NCI-H345 (cell line): ENCODE results near the gene EML1.

Experiments used
- DNase-seq: peaks from one replicate; lab custom pipeline; 2025; lab: John Stamatoyannopoulos, UW

EML1 gene, protein sequence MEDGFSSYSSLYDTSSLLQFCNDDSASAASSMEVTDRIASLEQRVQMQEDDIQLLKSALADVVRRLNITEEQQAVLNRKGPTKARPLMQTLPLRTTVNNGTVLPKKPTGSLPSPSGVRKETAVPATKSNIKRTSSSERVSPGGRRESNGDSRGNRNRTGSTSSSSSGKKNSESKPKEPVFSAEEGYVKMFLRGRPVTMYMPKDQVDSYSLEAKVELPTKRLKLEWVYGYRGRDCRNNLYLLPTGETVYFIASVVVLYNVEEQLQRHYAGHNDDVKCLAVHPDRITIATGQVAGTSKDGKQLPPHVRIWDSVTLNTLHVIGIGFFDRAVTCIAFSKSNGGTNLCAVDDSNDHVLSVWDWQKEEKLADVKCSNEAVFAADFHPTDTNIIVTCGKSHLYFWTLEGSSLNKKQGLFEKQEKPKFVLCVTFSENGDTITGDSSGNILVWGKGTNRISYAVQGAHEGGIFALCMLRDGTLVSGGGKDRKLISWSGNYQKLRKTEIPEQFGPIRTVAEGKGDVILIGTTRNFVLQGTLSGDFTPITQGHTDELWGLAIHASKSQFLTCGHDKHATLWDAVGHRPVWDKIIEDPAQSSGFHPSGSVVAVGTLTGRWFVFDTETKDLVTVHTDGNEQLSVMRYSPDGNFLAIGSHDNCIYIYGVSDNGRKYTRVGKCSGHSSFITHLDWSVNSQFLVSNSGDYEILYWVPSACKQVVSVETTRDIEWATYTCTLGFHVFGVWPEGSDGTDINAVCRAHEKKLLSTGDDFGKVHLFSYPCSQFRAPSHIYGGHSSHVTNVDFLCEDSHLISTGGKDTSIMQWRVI

DNA sequence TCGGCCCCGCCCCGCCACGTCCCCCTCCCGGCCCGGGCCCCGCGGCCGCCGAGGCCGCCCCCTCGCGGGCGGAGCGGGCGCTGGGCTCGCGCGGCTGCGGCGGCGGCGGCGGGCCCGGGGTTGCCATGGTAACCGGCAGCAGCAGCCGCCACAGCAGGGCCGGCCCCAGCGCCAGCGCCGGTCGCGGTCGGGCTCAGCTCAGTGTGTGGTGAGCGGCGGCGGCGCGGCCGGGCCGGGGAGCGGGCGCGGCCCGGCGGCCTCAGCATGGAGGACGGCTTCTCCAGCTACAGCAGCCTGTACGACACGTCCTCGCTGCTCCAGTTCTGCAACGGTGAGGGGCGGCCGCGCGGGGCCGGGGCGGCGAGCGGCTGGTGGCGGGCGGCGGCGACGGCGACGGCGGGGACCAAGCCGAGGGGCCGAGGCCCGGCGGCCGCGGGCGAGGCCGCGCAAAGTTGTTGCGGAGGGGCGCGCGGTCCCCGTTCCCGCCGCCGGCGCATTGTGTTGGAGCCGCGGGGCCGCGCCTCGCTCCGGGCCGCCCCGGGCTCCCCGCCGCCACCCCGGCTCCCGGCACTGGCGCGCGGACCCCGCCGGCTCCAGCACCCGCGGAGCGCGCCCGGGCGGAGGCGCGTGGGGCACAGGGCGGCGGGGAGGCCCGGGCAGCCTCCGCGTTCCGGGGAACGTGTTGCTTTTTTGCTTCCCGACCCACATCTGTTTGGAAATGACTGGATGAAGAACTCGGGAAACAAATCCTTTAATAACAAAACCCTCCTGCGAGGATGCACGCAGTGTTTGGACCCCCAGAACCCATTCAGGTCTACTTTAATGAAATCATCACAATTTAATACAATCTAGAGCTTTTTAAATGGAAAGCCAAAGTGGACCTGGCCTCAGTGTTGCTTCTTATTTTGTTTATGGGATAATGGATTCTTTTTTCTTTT, at the start of gene EML1:
EML1 (plus strand) TSS at position 201 of the 938 bp plus-strand sequence; CDS start at position 265, 64 bp downstream.
- peak; percentile 85 for DNase-seq

DNA sequence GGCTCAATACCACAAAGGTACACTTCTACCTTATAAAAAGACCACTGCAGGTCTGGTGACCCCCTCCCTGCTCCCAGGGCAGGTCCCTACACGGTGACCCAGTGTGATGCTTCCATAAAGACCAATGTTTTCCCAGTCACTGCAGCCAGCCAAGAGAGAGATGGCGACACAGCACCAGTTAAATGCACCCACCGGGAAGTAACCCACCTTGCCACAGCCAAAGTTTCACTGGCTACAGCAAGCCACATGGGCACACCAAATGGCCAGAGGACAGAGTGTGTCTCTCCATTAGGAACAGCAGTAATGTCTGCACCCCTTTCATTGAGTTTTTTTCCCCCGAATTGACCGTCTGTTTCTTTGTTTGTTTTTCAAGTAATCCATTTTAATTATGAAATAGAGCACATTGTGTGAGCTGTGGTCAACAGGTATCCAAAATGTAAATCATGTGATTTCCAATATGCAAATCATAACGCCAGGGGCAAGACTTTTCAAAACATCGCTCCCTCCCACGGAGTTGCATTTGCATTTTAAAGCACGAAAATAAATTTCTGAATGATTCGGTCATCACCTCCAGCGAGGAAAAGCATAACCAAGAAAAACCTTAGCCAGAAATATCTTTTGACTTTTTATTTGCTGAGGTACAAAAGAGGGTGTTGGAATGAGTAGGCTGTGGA, 48.9 kb upstream of the EML1 start:
- DNase-seq, result no peak

DNA sequence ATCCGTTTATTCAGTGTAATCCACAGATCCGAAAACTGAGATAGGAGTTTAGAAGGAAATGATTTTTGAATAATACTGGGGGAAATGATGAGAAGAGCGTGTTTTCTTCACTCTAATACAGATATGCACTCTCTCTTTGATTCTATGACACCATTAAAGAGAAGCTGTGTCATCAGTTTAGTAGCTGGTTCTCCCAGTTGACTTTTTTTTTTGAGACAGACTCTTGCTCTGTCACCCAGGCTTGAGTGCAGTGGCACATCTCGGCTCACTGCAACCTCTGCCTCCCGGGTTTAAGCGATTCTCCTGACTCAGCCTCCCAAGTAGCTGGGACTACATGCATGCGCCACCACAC, 48.4 kb upstream of the EML1 start:
- no peak for DNase-seq

DNA sequence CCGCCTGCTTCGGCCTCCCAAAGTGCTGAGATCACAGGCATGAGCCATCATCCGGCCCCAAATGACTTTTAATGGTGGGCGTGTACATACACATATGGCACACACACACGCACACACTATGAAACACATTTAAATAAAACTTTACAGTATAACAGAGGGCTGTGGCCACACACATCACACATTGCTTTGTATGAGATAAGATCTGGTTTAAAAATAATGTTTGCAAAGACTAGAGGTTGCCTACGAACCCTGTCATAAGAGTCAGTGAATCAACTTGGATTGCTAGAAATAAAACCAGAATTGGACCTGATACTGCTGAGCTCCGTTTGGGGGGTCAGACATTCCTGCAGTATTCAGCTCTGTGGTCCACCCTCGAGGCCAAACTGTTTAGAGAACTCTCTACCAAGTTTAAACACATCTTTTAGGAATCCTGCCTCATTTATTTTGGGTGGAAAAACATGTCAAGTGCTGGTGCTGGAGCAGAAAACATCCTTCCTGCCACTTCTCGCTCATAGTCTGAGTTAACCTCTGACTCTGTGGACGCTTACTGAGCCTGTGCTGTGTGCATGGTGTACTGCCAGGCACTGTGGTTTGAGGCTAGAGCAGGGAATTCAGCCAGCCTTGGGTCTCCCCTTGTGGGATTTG, 47.8 kb upstream of the EML1 start:
- no peak for DNase-seq

DNA sequence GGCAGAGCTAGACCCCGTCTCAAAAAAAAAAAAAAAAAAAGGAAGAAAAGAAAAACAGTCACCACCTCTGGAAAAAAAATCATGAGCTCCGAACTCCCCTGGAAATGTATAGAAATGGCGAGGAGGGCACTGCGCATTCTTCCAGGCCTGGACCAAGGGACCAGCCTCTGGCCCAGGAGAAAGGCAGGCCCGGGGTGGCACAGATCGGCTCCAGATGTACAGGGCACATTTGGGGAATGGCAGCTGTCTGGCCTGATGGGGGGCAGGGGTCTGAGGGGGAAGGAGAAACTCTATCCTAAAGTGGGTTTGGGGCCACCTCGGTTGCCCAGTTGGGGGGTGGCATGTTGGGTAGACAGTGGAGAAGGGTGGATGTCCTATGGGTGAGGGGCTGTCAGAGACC, 46.0 kb upstream of the EML1 start:
- no peak for DNase-seq

DNA sequence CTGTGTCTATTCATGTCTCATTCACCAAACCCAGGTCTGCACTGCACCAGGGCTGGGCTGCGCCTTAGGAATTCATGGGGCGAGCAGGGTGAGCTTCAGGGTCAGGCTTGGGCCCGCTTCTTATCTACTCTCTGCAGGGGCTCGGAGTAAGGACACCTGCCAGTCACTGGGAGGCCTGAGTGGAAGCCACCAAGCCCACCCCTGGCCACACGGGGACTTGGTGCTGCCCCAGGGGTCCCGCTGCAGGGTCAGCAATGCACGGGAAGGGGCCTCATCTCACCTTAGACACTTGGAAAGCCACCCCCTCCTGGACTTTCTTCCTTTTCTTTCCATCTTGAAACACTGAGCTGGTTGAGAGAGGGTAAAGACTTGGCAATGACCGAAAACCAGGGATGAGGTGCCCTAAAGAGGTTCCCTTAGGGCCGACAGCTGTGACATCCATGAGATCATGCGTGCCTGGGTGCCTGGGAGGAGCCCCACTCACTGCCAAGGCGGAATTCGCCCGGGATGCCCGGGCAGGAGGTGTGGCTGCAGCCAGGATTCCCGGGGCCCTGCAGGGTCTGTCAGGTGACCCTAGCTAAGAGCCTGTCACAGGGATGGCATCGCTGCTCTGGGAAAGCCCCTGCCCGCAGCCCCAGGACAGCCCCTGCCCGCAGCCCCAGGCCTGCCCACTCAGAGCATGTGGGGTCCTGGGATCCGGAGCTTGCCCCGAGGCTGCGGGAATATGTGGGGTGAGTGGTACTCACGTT, 45.5 kb upstream of the EML1 start:
- DNase-seq, result no peak

DNA sequence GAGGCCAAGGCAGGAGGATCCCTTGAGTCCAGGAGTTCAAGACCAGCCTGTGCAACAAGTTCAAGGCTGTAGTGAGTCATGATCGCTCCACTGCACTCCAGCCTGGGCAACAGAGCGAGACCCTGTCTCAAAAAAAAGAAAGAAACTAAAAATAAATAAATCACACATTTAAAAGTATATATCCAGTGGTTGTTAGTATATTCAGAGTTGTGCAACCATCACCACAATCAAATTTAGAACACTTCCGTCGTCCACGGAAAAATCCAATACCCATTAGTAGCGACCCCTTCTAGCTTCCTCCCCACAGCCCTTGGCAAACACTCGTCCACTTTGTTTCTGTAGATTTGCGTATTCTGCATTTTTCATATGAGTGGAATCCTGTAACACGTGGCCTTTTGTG, 44.7 kb upstream of the EML1 start:
- DNase-seq, result no peak

DNA sequence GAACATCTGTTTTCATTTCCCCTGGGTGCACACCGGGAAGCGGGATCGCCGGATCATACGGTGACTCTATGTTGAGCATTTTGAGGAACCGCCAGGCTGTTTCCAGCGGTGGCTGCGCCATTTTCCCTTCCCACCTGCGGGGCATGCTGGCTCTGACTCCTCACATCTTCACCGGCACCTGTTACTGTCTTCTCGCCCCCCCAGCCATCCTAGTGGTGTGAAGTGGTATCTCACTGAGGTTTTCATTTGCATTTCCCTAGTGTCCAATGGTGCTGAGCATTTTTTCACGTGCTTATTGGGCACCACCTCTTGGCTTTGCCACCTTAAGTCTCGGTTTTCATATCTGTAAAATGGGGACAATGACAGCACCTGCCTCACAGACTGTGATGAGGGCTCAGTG, 44.1 kb upstream of the EML1 start:
- DNase-seq, result no peak

DNA sequence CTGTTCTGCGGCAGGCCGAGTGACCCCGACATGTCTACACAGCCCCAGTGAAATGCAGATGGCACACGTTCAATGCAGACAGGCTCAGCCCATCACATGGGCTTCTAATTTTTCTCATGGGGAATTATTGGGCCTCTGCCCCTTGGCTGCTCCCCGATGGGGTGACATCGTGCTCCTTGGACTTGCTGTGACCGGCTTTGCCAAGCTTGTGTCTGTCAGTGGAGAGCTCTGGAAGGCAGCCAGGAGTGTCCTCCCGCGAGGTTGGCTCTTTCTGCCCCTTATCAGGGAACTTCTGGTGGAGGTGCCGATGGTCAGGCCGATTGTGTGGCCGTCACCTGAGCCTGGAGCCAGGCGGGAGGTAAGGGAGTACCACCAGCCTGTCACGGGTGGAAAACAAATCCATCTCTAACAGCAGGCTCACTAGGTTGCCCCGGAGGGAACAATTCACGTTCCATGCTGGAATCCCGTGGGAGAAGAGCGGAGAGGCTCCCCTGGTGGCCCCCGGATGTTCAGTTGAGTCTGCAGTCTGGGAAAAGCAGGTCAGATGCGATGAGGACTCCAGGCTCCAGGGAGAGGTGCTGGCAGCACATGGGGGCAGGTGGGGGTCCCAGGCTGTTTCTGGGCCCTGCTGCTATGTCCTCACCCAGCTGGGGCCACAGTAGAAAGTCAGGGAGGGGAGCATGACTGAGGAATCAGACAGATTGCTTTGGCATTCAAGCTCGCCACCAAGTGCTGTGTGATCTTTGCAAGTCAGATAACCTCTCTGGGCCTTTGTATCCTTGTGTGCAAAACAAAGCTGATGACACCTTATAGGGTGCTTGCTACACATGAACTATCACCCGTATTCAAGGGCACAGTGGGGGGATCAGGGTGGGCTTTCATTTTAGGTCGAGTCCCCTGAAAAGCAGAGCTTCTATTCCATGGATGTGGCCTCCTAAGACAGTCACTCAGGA, 43.2 kb upstream of the EML1 start:
- no peak for DNase-seq

DNA sequence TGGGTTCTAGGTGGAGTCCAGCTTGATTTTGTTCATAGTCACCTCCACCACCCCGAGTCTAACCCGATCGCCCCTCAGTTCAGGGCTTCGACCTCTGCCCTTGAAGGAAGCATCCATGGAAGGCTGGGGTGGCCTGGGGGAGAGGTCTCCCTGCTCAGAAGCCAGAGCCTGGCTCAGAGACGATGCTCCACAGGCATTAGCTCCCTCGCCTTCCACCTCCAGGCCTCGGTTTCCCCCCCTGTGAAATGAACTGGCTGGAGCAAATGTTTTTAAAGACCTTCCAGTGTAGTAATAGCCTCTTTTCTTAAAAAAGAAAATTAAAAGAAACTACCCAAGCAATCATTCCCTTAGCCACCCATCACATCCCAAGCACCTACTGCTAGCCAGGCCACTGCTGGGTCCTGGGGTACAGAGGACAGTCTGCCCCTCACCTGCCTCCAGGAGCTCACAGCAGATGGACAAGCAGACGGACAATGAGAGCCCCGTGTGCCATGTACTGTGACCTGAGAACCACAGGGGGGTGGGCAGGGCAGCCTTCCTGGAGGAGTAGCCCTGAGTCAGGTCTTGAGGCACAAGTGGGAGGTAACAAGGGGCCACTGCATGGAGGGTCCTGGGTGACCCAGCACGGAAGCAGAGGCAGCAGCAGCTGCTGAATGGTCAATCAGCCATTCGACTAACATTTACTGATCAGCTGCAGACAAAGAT, 42.3 kb upstream of the EML1 start:
- no peak for DNase-seq

DNA sequence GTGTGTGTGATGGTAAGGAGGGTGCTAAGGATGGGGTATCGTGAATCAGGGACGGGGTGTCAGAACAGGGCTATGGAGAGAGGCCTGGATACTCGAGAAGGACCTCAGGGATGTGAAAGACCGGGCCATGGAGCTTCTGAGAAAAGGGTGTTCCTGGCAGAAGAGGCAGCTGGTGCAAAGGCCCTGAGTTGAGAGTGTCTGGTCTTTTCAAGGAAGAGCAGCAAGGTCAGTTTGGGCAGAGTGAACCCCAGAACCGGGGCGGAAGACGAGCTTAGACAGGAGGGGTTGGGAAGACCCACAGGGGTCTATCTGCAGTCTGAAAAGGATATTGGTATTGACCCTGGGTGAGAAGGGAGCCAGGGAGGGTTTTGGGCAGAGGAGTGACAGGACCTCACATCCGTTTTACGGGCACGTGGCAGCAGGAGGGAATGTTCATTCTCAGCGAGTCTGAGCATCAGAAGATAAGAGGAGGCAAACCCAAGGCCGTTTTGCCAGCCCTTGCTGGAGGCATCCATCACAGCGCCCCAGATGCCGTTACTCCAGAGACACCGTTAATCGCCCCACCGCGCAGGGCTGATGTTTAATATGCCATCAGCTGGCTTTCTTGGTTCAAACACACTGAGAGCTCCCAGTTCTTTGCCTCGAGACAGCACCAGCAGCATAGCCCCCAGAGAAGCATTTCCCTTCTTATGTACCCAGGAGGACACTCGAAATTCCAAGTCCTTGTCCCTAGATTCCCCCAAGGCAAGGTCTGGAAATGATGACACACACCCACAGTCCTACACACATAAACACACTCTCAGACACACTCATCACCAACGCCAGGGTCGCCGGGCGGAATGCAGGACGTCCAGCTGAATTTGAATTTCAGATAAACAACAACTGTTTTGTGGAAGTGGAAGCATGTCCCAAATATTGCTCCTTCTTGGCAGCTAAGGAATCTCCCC, 41.4 kb upstream of the EML1 start:
- DNase-seq, result no peak

DNA sequence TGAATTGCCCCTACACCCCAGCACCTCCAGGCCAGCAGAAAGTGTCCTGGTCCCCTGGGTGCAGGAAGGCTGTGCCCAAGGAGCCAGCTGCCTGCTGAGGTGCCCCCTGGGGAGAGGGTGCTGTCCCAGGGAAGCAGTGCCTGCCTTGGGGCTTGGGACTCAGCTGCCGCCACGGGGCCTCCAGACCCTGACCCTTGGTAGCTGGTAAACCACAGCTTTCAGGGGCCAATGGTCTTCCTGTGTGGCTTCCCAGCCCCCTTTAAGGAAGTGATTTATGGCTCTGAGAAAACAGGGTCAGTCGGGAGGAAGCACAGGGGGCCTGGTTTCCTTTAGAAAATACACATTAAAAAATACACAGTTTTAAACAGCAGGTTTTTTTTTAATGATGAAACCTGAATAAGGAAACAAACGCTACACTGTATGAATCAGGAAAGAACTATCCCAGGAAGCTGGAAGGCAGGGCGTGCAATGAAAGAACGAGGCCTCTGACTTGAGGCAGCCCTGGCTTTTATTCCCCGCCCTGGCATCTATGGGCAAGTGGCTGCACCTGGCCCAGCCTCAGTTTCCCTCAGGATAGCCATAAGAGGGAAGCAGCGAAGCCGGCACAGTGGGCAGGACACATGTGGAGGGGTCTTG, 40.6 kb upstream of the EML1 start:
- DNase-seq, result no peak

DNA sequence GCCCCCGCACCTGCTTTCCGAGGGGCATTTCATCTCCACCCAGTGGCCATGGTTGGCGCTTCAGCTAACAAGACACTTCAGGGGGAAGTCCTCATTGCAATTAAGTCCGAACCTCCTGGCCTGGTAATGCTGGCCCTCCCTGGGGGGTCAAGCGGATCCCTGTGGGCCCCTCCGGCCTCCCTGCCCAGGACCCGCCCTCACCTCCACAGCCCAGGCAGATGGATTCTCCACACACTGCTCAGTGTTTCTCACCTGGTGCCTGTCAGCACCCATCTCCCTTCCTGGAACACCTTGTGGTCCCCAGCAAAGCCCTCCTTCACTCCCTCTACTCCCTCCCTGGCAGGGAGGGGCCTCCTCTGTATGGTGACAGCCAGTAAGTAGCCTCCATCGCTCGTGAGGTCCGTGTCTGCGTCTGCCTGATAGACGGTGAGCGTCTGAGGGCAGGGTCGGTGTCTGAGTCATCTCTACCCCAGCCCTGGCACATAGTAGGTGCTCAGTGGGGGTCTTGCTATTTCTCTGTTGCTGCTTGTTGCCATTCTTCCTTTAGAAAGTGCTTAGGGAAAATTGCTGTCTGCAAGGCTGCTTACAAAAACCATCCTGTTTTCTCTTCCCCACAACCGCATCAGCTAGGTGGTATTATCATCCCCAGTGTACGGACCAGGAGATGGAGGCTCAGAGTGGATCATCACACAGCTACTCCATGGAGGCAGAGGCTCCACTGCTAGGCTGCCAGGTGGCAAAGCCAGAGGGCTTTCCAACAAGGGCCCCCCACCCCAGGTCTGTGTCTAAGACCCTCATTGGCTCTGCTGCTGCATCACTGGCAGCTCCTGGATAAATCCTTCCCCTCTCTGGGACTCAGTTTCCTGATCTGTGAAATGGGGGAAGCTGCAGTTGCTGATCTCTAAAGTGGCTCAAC, 39.7 kb upstream of the EML1 start:
- DNase-seq, result no peak

DNA sequence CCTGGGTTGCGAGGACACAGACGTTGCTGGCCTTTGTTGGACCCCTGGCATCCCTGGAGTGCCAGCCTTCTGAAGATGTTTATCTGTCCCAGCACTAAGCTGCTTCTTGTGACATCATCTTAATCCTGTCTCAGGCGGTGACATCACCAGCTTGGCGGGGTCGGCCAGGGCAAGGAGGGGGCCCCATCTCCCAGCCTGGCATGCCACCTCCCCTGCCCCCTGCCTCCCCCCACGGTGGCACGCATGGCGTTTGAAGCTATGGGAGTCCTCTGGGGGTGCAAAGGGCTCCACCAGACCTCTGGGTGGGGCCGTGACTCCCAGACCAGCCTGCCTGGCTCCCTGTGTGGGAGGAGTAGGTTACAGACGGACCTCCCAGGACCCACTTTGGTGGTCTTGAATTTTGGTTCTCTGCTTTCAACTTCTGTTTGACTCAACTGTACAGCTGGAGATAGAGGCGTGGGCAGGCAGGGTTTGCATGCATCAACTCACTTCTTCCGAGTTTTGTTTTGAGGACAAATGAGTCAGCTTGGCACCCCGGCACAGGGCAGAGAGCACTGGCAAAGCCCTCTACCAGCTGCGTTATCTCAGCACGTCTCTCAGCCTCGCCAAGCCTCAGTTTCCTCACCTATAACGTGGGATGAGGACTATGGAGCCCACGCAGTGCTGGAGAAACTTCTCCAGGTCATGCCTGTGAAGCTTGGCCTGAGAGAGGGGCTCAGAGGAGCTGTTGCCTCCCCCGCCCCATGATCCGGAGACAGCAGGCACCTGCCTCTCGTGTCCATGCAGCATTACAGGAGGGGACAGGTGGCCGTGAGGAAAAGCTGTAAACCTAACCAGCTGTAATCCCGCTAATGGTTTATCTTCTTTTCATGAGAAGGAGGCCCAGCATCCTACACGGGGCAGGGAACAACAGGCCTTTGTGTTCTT, 38.8 kb upstream of the EML1 start:
- peak; percentile 43 for DNase-seq

DNA sequence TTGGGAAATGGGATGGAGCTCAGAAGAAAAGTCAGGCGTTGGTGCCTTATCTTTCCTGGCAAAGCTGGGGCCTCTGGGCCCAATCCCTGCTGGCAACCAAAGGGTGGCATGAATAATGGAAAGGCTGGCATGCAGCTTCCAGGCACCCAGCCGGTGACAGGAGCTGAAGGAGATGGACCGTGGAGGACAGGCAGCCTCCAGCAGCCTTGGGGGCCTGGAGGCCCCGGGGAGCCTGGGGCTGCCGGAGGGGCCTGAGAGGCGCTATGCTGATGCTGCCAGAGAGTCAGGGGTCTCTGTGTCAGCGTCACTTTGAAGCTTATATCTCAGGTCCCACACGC, 38.2 kb upstream of the EML1 start:
- no peak for DNase-seq
